Activated CD8-positive, alpha-beta T cell treated with anti-CD3 and anti-CD28 coated beads, Interleukin-2, amount 10 ng/mL, durations not matched to agents 7 days and 5 days (primary cell): Measurements from ENCODE around the gene SRP68. TPM values are rescaled to one million over a fixed set of nuclear protein-coding genes. Genes with fewer than 3 reads are reported as not detected.

Experiments used
- microRNA-seq: library from miRNA; unstranded; fragments of <30 nt; microRNA quantifications from one replicate; pipeline ENCODE4 v1.2.0, GENCODE V29; 2022
- total RNA-seq, 2 experiments: library from RNA; stranded (reverse); gene quantifications; one replicate each; pipeline ENCODE4 v1.2.3, GENCODE V29; 2021

SRP68 gene
- total RNA-seq, 2 experiments from 2014 or later = 85.1 to 86.0 TPM

Small RNA genes lying within 50 kb of the gene (microRNA-seq; reads per million reads assigned to microRNA genes)
- gene MIR6868 = not detected

Other genes with a start within 250 kb of the SRP68 start
- 100 to 1,000 TPM; 234 to 249 TPM for gene UNC13D, start 228.1 kb downstream of the SRP68 start, total RNA-seq
- 10 to 100 TPM; 64.3 to 68.6 TPM for gene WBP2, start 217.2 kb downstream of the SRP68 start, total RNA-seq
- gene TRIM47, start 193.9 kb downstream of the SRP68 start, total RNA-seq = 10 to 100 TPM; 31.4 to 36.8 TPM
- 10 to 100 TPM; 35.8 to 37.3 TPM for gene TRIM65, start 175.6 kb downstream of the SRP68 start, total RNA-seq
- gene MRPL38, start 167.6 kb downstream of the SRP68 start, total RNA-seq = 100 to 1,000 TPM in 1 of 2 experiments, 10 to 100 TPM in 1; 89.0 to 113 TPM
- gene FBF1, start 131.5 kb downstream of the SRP68 start, total RNA-seq = 10 to 100 TPM; 23.4 to 24.5 TPM
- 10 to 100 TPM; 30.3 to 32.2 TPM for gene ACOX1, start 93.4 kb downstream of the SRP68 start, total RNA-seq
- gene TEN1, start 93.3 kb downstream of the SRP68 start, total RNA-seq = 10 to 100 TPM; 16.8 to 21.0 TPM
- 1 to 10 TPM; 6.4 to 7.3 TPM for gene CDK3, start 71.7 kb downstream of the SRP68 start, total RNA-seq
- under 1 TPM; 0.34 to 0.47 TPM for gene EVPL, start 45.2 kb downstream of the SRP68 start, total RNA-seq
- gene GALR2, start 2.3 kb upstream of the SRP68 start, total RNA-seq = under 1 TPM in 1 of 2 experiments, not detected in 1; 0.18 TPM
- under 1 TPM; 0.18 to 0.34 TPM for gene ZACN, start 6.7 kb upstream of the SRP68 start, total RNA-seq
- gene EXOC7, start 31.3 kb upstream of the SRP68 start, total RNA-seq = 100 to 1,000 TPM; 126 to 129 TPM
- 1 to 10 TPM; 8.7 to 9.1 TPM for gene FOXJ1, start 68.7 kb upstream of the SRP68 start, total RNA-seq
- 100 to 1,000 TPM; 150 to 165 TPM for gene RNF157, start 168.0 kb upstream of the SRP68 start, total RNA-seq
- 100 to 1,000 TPM; 318 to 359 TPM for gene UBALD2, start 192.8 kb upstream of the SRP68 start, total RNA-seq
- 1 to 10 TPM; 3.7 to 4.8 TPM for gene QRICH2, start 235.8 kb upstream of the SRP68 start, total RNA-seq